Sciatic nerve (tissue), 2 donors: ENCODE results near the gene SEMA3B. TPM values are rescaled to one million over a fixed set of nuclear protein-coding genes. Genes with fewer than 3 reads are reported as not detected.
"Not testable (repeated sequence)": the region's sequence is repeated elsewhere in the genome, so short reads cannot be mapped to it uniquely, and the experiment has no call there.

ENCODE experiments used
- ATAC-seq: fragments of 200-7000 bp; cut with Tn5 transposase; one replicate; pipeline ENCODE4 v1.9.1; 2020; ENCODE audit warnings: mild to moderate bottlenecking, moderate library complexity
- DNase-seq: peaks from one replicate; pipeline ENCODE4 v3.0.0-alpha.2; 2020; ENCODE audit warnings: low spot score
- intact Hi-C: fragments of 100-400 bp; cut with DNase I; formaldehyde crosslinking; loops from one replicate; pipeline ENCODE4 v1.14.2; 2022
- total RNA-seq: library from RNA; stranded (reverse); fragmentation: NEBNext Ultra II Directional; extraction: Animal tissue kit (Norgen Biotek cat#: 25700); gene quantifications from one replicate; pipeline ENCODE4 v1.2.1, GENCODE V29; 2021
- donor health status: DM: no; HTN: no; CAD: no.
- donor health status: DM: no; HTN: no; CAD: no.

Gene SEMA3B
- total RNA-seq, 1 donor from 2014 or later = 390 TPM

- ATAC-seq = peak; percentile 67
- intact Hi-C loops = no loop called here
- no peak for DNase-seq
These were observed 14.2 kb upstream of the SEMA3B start for GRCh38 chr3:50254577-50255250.

- intact Hi-C loops = no loop called here
- ATAC-seq (no peak), DNase-seq (no peak)
These were observed 13.7 kb upstream of the SEMA3B start for GRCh38 chr3:50255251-50255615.

GRCh38 chr3:50256978-50257890 lies 11.7 kb upstream of the SEMA3B start:
- no peak for DNase-seq
- intact Hi-C loops = no loop called here
- ATAC-seq = no peak

GRCh38 chr3:50258029-50258680 lies 10.8 kb upstream of the SEMA3B start:
- intact Hi-C loops = no loop called here
- DNase-seq = no peak

GRCh38 chr3:50258979-50259378 lies 10.0 kb upstream of the SEMA3B start:
- intact Hi-C loops = no loop called here
- DNase-seq = no peak
- no peak for ATAC-seq

More at GRCh38 chr3:50258029-50258680, 10.8 kb upstream of the SEMA3B start:
- ATAC-seq = no peak

- ATAC-seq = no peak
- intact Hi-C loops = no loop called here
- DNase-seq = no peak
These were observed 9.4 kb upstream of the SEMA3B start for GRCh38 chr3:50259432-50260026.

GRCh38 chr3:50260027-50260941 lies 8.7 kb upstream of the SEMA3B start:
- intact Hi-C loops = no loop called here
- DNase-seq (peak; percentile 97), ATAC-seq (peak; percentile 68)

- ATAC-seq (no peak), DNase-seq (no peak)
- intact Hi-C loops = no loop called here
These were observed 8.0 kb upstream of the SEMA3B start for GRCh38 chr3:50260942-50261441.

- intact Hi-C loops = no loop called here
- DNase-seq = no peak
These were observed 7.4 kb upstream of the SEMA3B start for GRCh38 chr3:50261505-50261904.

GRCh38 chr3:50262200-50262599 lies 6.7 kb upstream of the SEMA3B start:
- intact Hi-C loops, DNase-seq, ATAC-seq: not testable (repeated sequence)

More at GRCh38 chr3:50261505-50261904, 7.4 kb upstream of the SEMA3B start:
- no peak for ATAC-seq

- intact Hi-C loops = no loop called here
These were observed 6.2 kb upstream of the SEMA3B start for GRCh38 chr3:50262778-50263177.

GRCh38 chr3:50263478-50264382 lies 5.2 kb upstream of the SEMA3B start:
- intact Hi-C loops = no loop called here
- ATAC-seq = no peak
- DNase-seq = no peak

More at GRCh38 chr3:50262778-50263177, 6.2 kb upstream of the SEMA3B start:
- ATAC-seq (no peak), DNase-seq (no peak)

GRCh38 chr3:50264383-50264963 lies 4.5 kb upstream of the SEMA3B start:
- ATAC-seq (peak; percentile 77), DNase-seq (peak; percentile 88)
- intact Hi-C loops = no loop called here

- no peak for DNase-seq
- no peak for ATAC-seq
- intact Hi-C loops = no loop called here
These were observed 3.9 kb upstream of the SEMA3B start for GRCh38 chr3:50264964-50265485.

GRCh38 chr3:50265571-50265970 lies 3.4 kb upstream of the SEMA3B start:
- DNase-seq = no peak
- intact Hi-C loops = no loop called here
- ATAC-seq = no peak

GRCh38 chr3:50266017-50266416 lies 2.9 kb upstream of the SEMA3B start:
- no peak for ATAC-seq
- intact Hi-C loops = no loop called here
- no peak for DNase-seq

GRCh38 chr3:50266836-50267235 lies 2.1 kb upstream of the SEMA3B start:
- ATAC-seq (no peak), DNase-seq (no peak)
- intact Hi-C loops = no loop called here
